GM12891 (cell line): ENCODE results near the gene PEX5L.

Experiments used
- POLR2A ChIP-seq: IDR thresholded peaks from 2 replicates; pipeline ENCODE4 v1.6.1; 2011; ENCODE audit warnings: low read depth, low read length, control low read depth
- POLR2AphosphoS5 ChIP-seq: IDR thresholded peaks from 2 replicates; pipeline ENCODE4 v1.6.1; 2011; ENCODE audit warnings: low read depth, low read length, control low read depth
- TAF1 ChIP-seq: IDR thresholded peaks from 2 replicates; pipeline ENCODE4 v1.6.1; 2011; ENCODE audit warnings: low read depth, low read length, control low read depth

GRCh38 chr3:179955286-179955685, 81.5 kb downstream of the PEX5L start:
- TF ChIP-seq POLR2A = no peak
- TF ChIP-seq POLR2AphosphoS5 = no peak
- no peak for TF ChIP-seq TAF1
